Fibroblast of lung (primary cell): ENCODE results near the gene MOSPD3.

Source experiments
- CTCF ChIP-seq, 2 donors: IDR thresholded peaks in 1 of 2; conservative IDR thresholded peaks in 1 of 2; 1 replicate in 1 of 2; 2 replicates in 1 of 2; pipeline ENCODE4 v1.5.1; 2011 to 2012; ENCODE audit warnings: low read length in 2 of 2, control low read depth in 1 of 2, inconsistent platforms in 1 of 2, low read depth in 1 of 2, mild to moderate bottlenecking in 1 of 2
- EZH2 ChIP-seq: IDR thresholded peaks from 2 replicates; pipeline ENCODE4 v1.5.1; 2012; ENCODE audit warnings: low read length, control low read depth, mild to moderate bottlenecking; ENCODE audit errors: missing control alignments

DNA sequence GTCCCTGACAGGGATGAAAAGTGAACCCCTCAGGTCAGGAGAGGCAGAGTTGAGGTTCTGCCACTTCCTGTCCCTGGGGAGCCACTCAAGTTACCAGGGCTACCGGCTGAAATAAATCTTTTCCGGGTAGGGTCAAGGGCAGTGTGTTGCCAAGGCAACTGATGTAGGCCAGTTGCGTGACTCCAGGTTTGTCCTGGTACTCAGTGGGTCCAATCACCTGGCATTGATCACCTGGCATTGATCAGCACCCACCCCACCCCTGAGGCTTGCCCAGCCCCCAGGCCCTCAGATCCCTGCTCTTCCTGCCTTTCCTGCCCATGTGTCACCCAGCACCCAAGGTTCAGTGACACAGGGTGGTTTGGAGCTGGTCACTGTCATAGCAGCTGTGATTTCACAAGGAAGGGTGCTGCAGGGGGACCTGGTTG lies 44.6 kb upstream of the MOSPD3 start:
- TF ChIP-seq EZH2 (no peak), CTCF (conservative IDR thresholded peaks at IDR 0.05 in 1 of 2, IDR thresholded peaks at IDR 0.05 in 1 of 2; ENCODE audit: low read depth in 1 of 2, low read length in 2 of 2) (no peak)
